Naive B cell (primary cell): Measurements from ENCODE around the gene OSM. TPM values are rescaled to one million over a fixed set of nuclear protein-coding genes. Genes with fewer than 3 reads are reported as not detected.

Source experiments
- ATAC-seq, 2 donors: fragments of 150-1000 bp; cut with Tn5 transposase; 2 replicates each; pipeline ENCODE4 v1.10.0; 2021; ENCODE audit warnings: low read depth in 2 of 2, mild to moderate bottlenecking in 2 of 2, moderate library complexity in 2 of 2
- DNase-seq: peaks from one replicate; pipeline ENCODE4 v3.0.0; 2022
- H3K27ac Mint-ChIP-seq, 6 donors: one replicate each; pipeline ENCODE4 v1.8.0; 2020 to 2022; ENCODE audit warnings: mild to moderate bottlenecking in 6 of 6, mixed read lengths in 6 of 6, moderate library complexity in 5 of 6, inconsistent platforms in 2 of 6
- H3K27me3 Mint-ChIP-seq, 3 donors: one replicate each; pipeline ENCODE4 v1.8.0; 2021 to 2022; ENCODE audit warnings: mixed read lengths in 3 of 3, mild to moderate bottlenecking in 1 of 3
- H3K36me3 Mint-ChIP-seq, 2 donors: one replicate each; pipeline ENCODE4 v1.8.0; 2020 to 2022; ENCODE audit warnings: mixed read lengths in 2 of 2, inconsistent platforms in 1 of 2, mild to moderate bottlenecking in 1 of 2
- H3K4me1 Mint-ChIP-seq, 3 donors: one replicate each; pipeline ENCODE4 v1.8.0; 2020 to 2022; ENCODE audit warnings: mixed read lengths in 3 of 3, inconsistent platforms in 1 of 3, mild to moderate bottlenecking in 1 of 3, moderate library complexity in 1 of 3
- H3K4me3 Mint-ChIP-seq, 8 donors: one replicate each; pipeline ENCODE4 v1.8.0; 2020 to 2022; ENCODE audit warnings: mild to moderate bottlenecking in 8 of 8, mixed read lengths in 8 of 8, moderate library complexity in 8 of 8, inconsistent platforms in 2 of 8
- H3K9me3 Mint-ChIP-seq, 7 donors: one replicate each; pipeline ENCODE4 v1.8.0; 2020 to 2022; ENCODE audit warnings: mixed read lengths in 7 of 7, mild to moderate bottlenecking in 5 of 7, inconsistent platforms in 2 of 7, moderate library complexity in 1 of 7
- polyA plus RNA-seq, 6 donors: library from polyadenylated mRNA; unstranded; fragments of 300-500 nt; fragmentation: Illumina TruSeq; gene quantifications; one replicate each; pipeline ENCODE4 v1.2.3, GENCODE V29; 2021; ENCODE audit warnings: low read depth in 6 of 6

Gene OSM
- polyA plus RNA-seq, 6 donors from 2014 or later, result 0.66 to 4.7 (median 1.3) TPM

DNA sequence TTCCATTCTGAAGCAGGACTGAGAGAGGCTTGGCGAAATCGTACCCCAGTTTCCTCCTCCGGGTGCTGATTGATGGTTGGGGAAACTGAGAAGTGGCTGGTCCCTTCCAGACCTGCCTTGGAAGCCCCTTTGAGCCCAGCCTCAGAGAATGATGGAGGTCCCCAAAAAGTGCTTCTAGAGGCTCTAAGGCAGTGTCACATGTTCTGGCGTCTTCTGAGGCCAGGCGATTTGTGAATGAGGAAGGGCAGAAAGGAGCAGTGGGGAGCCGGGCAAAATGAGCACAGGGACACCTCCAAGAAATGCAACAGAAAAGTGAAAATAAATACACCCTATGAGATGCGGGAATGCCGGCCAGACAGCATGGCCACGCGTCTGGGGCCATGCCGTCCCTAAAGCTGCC is 19.1 kb downstream of the OSM start:
- ATAC-seq (no peak), DNase-seq (no peak)
- Mint-ChIP-seq H3K4me3 (peak overlapping the region in 1 of 8 donors; percentile 13), H3K36me3 (peaks cover 0 to 8% of the 10 kb centered on the region in 2 donors), H3K27ac (no peak overlapping the region), H3K9me3 (no peaks in the 10 kb centered on the region), H3K27me3 (peaks cover 28 to 60% (median 47%) of the 10 kb centered on the region in 3 donors), H3K4me1 (peaks cover 20 to 26% (median 22%) of the 10 kb centered on the region in 3 donors)

DNA sequence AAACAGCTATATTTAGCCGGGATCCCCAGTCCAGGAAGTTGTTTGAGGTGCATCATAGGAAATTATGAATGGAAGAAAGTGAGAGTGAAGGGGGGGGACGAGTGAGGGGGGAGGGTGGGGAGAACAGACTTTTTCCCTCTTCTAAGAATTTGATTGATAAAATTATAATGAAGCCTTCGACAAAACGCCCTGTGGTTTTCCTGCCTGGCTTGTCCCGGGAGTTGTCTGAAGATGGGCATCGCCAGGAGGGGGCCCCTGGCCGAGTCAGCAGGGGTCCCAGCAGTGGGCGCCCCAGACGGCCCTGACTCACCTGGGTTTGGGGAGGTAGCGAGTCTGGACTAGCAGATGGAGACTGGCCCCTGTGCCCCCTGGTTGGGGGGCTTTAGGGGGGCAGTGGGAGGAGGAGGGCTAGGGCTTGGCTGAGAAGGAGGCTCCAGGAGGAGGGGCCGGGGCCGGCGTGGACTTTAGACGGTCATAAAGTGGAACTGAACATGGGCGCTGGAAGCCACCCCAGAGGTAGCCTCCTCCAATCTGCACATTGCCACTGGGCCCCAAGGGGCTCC is 19.8 kb downstream of the OSM start:
- Mint-ChIP-seq H3K27me3 (peaks cover 28 to 60% (median 47%) of the 10 kb centered on the region in 3 donors), H3K9me3 (no peaks in the 10 kb centered on the region), H3K4me3 (peak overlapping the region in 5 of 8 donors; percentile 19 to 79 (median 66)), H3K4me1 (peaks cover 19 to 26% (median 22%) of the 10 kb centered on the region in 3 donors), H3K27ac (no peak overlapping the region), H3K36me3 (peaks cover 0 to 8% of the 10 kb centered on the region in 2 donors)
- ATAC-seq (no peak), DNase-seq (no peak)

DNA sequence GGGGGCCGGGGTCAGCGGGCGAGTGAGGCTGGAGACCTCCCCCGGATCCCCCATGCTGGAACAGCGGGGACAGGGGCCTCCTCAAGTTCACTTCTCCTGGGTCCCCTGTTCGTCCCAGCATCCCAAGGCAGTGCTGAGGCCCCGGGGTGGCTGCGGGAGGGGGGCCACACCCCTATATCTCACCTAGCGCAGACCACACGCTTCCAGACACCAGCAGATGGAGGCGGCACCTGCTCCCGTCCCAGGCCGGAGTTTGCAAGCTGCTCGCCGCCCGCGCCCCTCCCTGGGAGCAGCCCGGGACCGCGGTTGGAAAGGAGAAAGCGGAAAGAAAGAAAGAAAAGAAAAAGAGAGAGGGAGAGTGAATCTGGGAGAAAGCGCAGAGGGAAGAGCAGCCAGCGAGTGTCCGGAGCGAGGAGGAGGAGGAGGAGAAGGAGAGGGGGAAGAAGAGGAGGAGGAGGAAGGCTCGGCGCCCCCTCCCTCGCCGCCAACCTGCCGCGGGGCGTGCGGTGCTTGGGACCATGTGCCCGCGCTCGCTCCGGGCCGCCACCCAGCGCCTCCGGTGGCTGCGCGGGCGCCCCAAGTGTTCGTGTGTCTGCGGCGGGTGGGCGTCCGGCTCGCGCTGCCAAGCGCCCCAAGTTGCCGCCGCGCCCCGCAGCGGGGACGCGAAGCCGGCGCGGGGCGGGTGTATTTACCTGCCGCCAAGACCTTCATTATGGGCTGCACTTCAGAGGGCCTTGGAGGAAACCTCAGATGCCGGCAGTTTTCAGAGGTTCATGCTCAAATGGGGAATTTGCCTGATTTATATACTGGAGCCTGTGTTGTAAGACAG is 20.5 kb downstream of the OSM start, which contains the start of gene LIF:
Gene LIF (minus strand): TSS at position 775 of the 829 bp plus-strand sequence. CDS start 64 bp downstream, at position 711.
- Mint-ChIP-seq H3K4me3 (peak within 1 kb of the TSS; percentile 65 to 84 (median 78)), H3K9me3 (no peaks in the 10 kb centered on the region), H3K4me1 (peaks cover 19 to 28% (median 22%) of the 10 kb centered on the region in 3 donors), H3K36me3 (peaks cover 0 to 8% of the 10 kb centered on the region in 2 donors), H3K27ac (peak within 1 kb of the TSS in 1 of 6 donors; percentile 71), H3K27me3 (peaks cover 28 to 60% (median 47%) of the 10 kb centered on the region in 3 donors)
- DNase-seq (peak; percentile 23), ATAC-seq (peak; percentile 88 to 89)

DNA sequence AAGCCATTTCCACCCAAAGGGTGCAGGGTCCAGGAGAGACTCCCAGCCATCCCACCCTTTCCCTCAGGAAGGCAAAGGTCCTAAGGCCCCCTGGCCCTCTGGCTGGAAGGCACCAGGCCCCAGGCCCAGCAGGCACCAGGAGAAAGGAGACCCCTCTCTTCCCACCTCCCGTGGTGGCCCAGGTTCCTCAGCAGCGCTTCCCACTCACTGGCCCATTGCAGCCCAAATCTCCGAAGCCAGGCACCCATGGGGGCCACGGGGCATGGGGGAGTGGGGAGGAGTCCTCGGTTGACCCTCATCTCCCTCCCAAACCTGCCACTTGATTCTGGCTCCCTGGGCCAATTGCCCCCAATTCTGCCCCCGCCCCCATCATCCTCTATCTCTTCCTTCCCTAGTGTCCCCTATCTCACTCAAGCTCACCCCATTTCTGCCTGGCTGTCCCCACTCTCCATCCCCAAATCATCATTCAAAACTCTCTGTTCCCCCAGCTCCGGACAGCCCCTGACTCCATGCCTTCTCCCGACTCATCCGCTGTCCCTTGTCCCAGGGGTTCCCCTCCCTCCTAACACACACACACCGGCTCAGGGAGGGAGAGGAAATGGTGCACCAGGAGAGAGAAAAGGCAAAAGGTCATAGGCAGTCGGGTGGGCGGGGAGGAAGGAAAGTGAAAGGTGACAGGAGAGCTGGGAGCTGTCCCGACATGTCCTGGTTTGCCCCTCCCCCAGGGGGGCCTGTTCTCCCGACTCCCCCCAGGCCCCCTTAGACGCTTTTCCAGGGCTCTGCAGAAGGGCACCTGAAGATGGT is 21.3 kb downstream of the OSM start:
- Mint-ChIP-seq H3K27ac (no peak overlapping the region), H3K4me3 (peak overlapping the region in 6 of 8 donors; percentile 63 to 82 (median 76))

DNA sequence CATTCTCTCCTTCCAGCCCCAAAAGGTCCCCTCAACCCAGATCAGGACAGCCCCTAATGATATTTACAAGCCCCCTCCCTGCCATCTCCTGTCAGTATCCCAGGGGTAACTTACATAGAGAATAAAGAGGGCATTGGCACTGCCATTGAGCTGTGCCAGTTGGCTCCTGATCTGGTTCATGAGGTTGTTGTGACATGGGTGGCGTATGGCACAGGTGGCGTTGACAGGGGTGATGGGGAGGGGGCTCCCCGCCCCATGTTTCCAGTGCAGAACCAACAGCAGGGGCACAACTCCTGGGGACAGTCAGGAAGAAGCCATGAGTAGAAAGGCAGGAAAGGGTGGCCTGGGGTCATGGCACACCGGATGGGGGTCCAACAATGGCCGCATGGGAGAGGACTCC is 22.0 kb downstream of the OSM start:
- H3K9me3 Mint-ChIP-seq, result no peaks in the 10 kb centered on the region
- no peak for ATAC-seq
- H3K4me3 Mint-ChIP-seq, result peak overlapping the region in 3 of 8 donors; percentile 48 to 70 (median 69)

More for the DNA sequence above, 21.3 kb downstream of the OSM start:
- ATAC-seq, result no peak
- H3K27me3 Mint-ChIP-seq, result peaks cover 28 to 60% (median 47%) of the 10 kb centered on the region in 3 donors
- DNase-seq, result no peak
- H3K36me3 Mint-ChIP-seq, result peaks cover 0 to 8% of the 10 kb centered on the region in 2 donors
- H3K9me3 Mint-ChIP-seq, result no peaks in the 10 kb centered on the region
- H3K4me1 Mint-ChIP-seq, result peaks cover 27 to 36% (median 29%) of the 10 kb centered on the region in 3 donors

DNA sequence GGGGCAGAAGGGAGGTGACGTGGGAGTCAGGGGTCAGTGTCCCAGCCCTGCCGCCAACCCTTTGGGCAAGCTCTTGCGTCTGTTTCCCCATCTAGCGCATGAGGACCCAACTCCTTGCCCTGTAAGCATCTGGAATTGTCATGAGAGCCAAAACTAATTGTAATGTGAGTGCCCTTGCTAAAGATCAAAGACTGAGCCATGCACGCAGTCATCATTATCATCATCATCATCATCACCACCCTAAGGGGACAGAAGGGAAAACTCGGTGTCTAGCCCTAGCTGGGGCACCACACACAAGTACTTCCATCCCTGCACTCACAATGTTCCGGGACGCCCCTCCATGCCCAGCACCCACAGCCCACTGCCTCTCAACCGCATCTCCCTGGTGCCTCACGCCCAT is 22.6 kb downstream of the OSM start:
- H3K27me3 Mint-ChIP-seq, result peaks cover 23 to 52% (median 46%) of the 10 kb centered on the region in 3 donors
- no peak overlapping the region for H3K4me3 Mint-ChIP-seq
- peaks cover 0 to 8% of the 10 kb centered on the region in 2 donors for H3K36me3 Mint-ChIP-seq
- H3K4me1 Mint-ChIP-seq, result peaks cover 27 to 36% (median 29%) of the 10 kb centered on the region in 3 donors
- H3K9me3 Mint-ChIP-seq, result no peaks in the 10 kb centered on the region
- ATAC-seq, result no peak
- no peak for DNase-seq
- H3K27ac Mint-ChIP-seq, result no peak overlapping the region

More for the DNA sequence above, 22.0 kb downstream of the OSM start:
- H3K36me3 Mint-ChIP-seq, result peaks cover 0 to 8% of the 10 kb centered on the region in 2 donors
- DNase-seq, result no peak
- H3K4me1 Mint-ChIP-seq, result peaks cover 27 to 36% (median 29%) of the 10 kb centered on the region in 3 donors
- peaks cover 25 to 58% (median 47%) of the 10 kb centered on the region in 3 donors for H3K27me3 Mint-ChIP-seq
- H3K27ac Mint-ChIP-seq, result no peak overlapping the region

DNA sequence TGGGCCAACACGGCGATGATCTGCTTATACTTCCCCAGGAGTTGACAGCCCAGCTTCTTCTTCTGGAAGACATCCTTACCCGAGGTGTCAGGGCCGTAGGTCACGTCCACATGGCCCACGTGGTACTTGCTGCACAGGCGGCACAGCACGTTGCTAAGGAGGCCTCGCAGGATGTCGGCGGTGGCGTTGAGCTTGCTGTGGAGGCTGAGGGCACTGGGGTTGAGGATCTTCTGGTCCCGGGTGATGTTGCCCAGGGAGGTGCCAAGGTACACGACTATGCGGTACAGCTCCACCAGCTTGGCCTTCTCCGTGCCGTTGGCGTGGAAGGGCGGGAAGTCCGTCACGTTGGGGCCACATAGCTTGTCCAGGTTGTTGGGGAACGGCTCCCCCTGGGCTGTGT is 23.0 kb downstream of the OSM start:
- H3K36me3 Mint-ChIP-seq, result peaks cover 0 to 8% of the 10 kb centered on the region in 2 donors
- H3K27me3 Mint-ChIP-seq, result peaks cover 21 to 48% (median 42%) of the 10 kb centered on the region in 3 donors
- DNase-seq (no peak), ATAC-seq (no peak)
- no peak overlapping the region for H3K27ac Mint-ChIP-seq
- H3K4me3 Mint-ChIP-seq, result no peak overlapping the region
- peaks cover 24 to 35% (median 29%) of the 10 kb centered on the region in 3 donors for H3K4me1 Mint-ChIP-seq
- H3K9me3 Mint-ChIP-seq, result no peaks in the 10 kb centered on the region

DNA sequence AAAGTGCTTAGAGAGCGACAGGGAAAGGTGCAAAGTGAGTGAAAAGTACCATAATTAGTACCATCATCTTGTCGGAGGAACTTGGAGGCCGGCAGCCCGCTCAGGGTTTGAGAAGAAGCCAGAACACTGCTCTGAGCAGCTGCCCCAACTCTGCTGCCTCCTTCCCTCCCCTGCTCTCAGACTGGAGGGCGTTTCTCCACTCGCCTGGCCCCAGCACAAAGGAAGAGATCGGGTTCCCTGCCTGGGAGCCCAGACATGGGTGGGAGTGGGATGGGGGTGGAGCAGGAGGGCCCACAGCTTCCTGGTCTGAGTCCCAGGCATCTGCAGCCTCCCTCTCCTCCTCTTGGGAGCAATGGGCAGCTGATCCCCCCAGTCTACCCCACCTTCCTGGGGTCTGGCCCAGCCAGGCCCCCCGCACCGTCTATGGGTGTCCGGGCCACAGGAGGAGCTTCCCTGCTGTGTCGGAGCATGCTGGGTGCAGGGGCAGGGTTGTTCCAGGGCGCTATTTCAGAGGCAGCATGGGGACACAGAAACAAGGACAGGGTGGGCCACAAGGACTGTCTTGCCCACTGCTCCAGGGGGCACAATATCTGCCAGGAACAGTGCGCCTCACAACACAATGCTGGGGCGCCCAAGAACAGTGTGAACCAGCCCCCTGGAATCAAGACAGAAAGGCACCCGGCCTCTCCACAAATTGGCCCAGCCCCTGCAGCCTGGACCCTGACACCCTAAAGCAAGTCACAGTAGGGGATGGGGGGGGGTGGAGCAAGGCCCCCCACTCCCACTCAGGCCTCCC is 24.9 kb downstream of the OSM start:
- H3K9me3 Mint-ChIP-seq, result no peaks in the 10 kb centered on the region
- H3K4me3 Mint-ChIP-seq, result peak overlapping the region in 1 of 8 donors; percentile 61
- H3K4me1 Mint-ChIP-seq, result peaks cover 15 to 20% (median 16%) of the 10 kb centered on the region in 3 donors
- ATAC-seq, result no peak
- no peak for DNase-seq
- H3K27ac Mint-ChIP-seq, result peak overlapping the region in 1 of 6 donors; percentile 51
- H3K36me3 Mint-ChIP-seq, result no peaks in the 10 kb centered on the region
- H3K27me3 Mint-ChIP-seq, result peaks cover 4 to 29% (median 23%) of the 10 kb centered on the region in 3 donors

DNA sequence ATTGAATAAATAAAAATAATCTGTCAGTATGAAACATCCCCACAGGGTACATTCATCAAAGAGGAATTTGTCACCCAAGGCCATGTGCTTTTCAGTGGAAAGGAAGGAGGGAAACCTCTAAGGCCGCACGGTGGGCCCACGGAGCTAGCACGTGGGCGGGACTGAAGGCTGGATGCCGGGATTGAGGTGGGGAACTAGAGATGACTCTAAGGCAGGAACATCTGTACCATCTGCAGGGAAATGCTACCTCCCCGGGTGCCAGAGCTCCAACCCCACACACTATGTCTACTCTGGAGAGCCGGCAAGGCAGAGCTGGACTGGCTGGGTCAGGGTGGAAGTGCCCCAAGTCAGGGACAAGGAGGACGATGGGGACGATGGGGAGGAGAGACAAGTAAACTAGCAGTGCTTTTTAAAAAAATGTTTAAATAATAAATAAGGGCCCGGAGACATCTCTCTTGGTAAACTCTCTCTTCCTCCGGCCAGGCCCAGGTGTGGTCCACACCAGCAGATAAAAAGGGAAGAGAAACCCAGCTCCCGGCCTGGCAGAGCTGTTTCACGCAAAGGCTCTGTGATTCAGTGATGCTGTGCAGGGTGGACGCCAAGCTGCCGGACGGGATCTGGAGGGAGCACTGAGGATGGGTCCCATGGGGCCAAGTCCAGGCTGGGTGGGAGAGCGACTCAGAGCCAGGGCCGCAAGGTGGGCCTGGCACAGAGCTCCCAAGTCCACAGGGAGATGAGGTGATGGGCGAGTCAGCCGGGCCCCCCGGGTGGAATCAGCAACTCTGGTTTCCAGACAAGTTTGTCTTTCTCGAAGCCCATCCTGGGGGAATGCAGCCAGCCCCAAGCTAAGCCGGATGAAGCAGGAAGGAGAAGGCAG is 25.9 kb downstream of the OSM start:
- peak overlapping the region in 1 of 8 donors; percentile 15 for H3K4me3 Mint-ChIP-seq
- H3K36me3 Mint-ChIP-seq, result no peaks in the 10 kb centered on the region
- DNase-seq (peak; percentile 31), ATAC-seq (peak; percentile 80 to 90)
- no peaks in the 10 kb centered on the region for H3K9me3 Mint-ChIP-seq
- peaks cover 0 to 19% (median 13%) of the 10 kb centered on the region in 3 donors for H3K27me3 Mint-ChIP-seq
- H3K4me1 Mint-ChIP-seq, result peaks cover 7 to 10% (median 9%) of the 10 kb centered on the region in 3 donors
- peak overlapping the region in 1 of 6 donors; percentile 66 for H3K27ac Mint-ChIP-seq

DNA sequence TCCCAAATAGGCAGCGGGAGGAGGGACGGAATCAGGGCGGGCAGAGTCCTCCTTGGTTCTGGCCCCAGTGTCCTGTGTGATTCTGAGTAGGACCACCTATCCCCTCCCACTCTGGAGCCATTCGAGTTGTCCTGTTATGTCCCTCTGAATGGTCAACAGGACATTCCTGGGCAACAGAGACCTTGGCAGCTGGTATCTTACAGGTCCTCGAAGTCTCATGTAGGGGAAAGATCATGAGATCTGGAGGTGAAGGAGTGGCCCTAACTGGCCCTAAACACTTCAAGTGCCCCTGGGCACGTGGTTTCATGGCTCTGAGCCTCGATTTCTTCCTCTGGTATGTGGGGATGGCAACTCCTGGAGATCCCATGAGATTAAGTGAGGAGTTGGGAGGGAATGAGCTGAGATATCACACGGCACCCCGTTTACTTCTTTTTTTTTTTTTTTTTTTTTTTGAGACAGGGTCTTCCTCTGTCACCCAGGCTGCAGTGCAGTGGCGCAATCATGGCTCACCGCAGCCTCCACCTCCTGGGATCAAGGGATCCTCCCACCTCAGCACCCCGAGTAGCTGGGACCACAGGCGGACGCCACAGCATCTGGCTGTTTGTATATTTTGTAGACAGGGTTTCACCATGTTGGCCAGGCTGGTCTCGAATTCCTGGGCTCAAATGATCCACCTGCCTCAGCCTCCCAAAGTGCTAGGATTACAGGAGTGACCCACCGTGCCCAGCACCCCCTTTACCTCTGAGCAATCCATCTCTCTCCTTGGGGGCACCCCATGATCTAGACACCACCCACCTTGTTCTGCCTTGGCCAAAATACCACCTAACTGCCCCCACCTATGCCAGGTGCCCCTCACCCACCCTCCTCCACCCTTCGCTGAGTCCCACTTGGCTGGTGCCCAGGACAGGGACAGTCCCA is 26.9 kb downstream of the OSM start:
- Mint-ChIP-seq H3K27me3 (peaks cover 0 to 9% (median 3%) of the 10 kb centered on the region in 3 donors), H3K27ac (peak overlapping the region in 1 of 6 donors; percentile 32), H3K9me3 (no peaks in the 10 kb centered on the region), H3K4me3 (peak overlapping the region in 1 of 8 donors; percentile 50), H3K4me1 (peaks cover 7 to 10% (median 7%) of the 10 kb centered on the region in 3 donors), H3K36me3 (no peaks in the 10 kb centered on the region)
- no peak for ATAC-seq
- DNase-seq, result no peak
